NB4 (cell line): ENCODE data around the gene CDH22.

Experiments used
- MYC ChIP-seq: IDR thresholded peaks from 2 replicates; pipeline ENCODE4 v1.6.1; 2011; ENCODE audit warnings: low read depth, low read length
- POLR2A ChIP-seq: IDR thresholded peaks from 2 replicates; pipeline ENCODE4 v1.6.1; 2011; ENCODE audit warnings: mild to moderate bottlenecking; ENCODE audit not compliant: insufficient read length; ENCODE audit errors: extremely low read depth
- TF ChIP-seq, protein P1 (sequence below): IDR thresholded peaks from one replicate; pipeline ENCODE4 v1.5.1; 2012; ENCODE audit warnings: low read depth, low read length
- TF ChIP-seq, protein P2 (sequence below): IDR thresholded peaks from 2 replicates; pipeline ENCODE4 v1.6.1; 2011; ENCODE audit warnings: low read depth, low read length

DNA sequence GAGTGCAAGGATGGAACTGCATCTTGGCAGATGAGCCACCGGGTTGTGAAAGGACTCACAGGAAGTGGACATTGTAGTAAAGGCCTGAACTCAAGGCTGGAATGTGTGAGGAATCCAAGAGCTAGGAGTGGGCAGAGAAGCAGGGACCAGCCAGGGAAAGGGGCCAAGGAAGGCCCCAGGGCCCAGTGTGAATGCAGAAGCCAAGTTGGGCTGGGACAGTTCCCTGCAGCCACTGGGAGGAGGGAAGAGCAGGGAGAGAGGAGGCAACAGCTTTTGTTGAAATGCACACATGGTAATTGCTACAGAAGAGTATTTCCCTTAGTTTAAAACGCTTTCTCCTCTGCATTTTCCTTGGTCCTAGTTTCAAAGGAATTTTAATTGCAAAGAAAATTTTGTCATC is 34.6 kb downstream of the CDH22 start:
- TF ChIP-seq, protein P1, sequence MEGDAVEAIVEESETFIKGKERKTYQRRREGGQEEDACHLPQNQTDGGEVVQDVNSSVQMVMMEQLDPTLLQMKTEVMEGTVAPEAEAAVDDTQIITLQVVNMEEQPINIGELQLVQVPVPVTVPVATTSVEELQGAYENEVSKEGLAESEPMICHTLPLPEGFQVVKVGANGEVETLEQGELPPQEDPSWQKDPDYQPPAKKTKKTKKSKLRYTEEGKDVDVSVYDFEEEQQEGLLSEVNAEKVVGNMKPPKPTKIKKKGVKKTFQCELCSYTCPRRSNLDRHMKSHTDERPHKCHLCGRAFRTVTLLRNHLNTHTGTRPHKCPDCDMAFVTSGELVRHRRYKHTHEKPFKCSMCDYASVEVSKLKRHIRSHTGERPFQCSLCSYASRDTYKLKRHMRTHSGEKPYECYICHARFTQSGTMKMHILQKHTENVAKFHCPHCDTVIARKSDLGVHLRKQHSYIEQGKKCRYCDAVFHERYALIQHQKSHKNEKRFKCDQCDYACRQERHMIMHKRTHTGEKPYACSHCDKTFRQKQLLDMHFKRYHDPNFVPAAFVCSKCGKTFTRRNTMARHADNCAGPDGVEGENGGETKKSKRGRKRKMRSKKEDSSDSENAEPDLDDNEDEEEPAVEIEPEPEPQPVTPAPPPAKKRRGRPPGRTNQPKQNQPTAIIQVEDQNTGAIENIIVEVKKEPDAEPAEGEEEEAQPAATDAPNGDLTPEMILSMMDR: no peak
- TF ChIP-seq POLR2A (no peak), MYC (no peak)
- TF ChIP-seq, protein P2, sequence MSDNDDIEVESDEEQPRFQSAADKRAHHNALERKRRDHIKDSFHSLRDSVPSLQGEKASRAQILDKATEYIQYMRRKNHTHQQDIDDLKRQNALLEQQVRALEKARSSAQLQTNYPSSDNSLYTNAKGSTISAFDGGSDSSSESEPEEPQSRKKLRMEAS: no peak
